HG02938 (cell line): Measurements from ENCODE around the gene TEX19.

Experiments
- ATAC-seq: cut with Tn5 transposase; IDR thresholded peaks from one replicate; pipeline ENCODE4 v1.9.1; 2021; ENCODE audit warnings: mild to moderate bottlenecking, moderate library complexity; ENCODE audit not compliant: unreplicated experiment

The TEX19 gene

GRCh38 chr17:82358465-82359350, at the start of gene TEX19:
TSS of gene TEX19 (plus strand) at chr17:82359247. CDS start at chr17:82362151, 2,904 bp downstream.
- no peak for ATAC-seq

- ATAC-seq = no peak
Measured at GRCh38 chr17:82309656-82310570, 49.1 kb upstream of the TEX19 start.

GRCh38 chr17:82310877-82311276, 48.2 kb upstream of the TEX19 start:
- no peak for ATAC-seq

- no peak for ATAC-seq
Measured at GRCh38 chr17:82311971-82312370, 47.1 kb upstream of the TEX19 start.

- ATAC-seq = no peak
Measured at GRCh38 chr17:82313195-82314011, 45.6 kb upstream of the TEX19 start.

GRCh38 chr17:82314012-82314726, 44.9 kb upstream of the TEX19 start:
- no peak for ATAC-seq

GRCh38 chr17:82314727-82315605, 44.1 kb upstream of the TEX19 start:
- no peak for ATAC-seq

- no peak for ATAC-seq
Measured at GRCh38 chr17:82315703-82316358, 43.2 kb upstream of the TEX19 start.

GRCh38 chr17:82316651-82317393, 42.2 kb upstream of the TEX19 start:
- ATAC-seq = no peak

- no peak for ATAC-seq
Measured at GRCh38 chr17:82317394-82318168, 41.5 kb upstream of the TEX19 start, which contains the start of gene CD7. TSS of gene CD7 (minus strand) at chr17:82317608. CDS start at chr17:82317495, 113 bp downstream.

GRCh38 chr17:82318169-82318498, 40.9 kb upstream of the TEX19 start:
- ATAC-seq = no peak

GRCh38 chr17:82318772-82319606, 40.1 kb upstream of the TEX19 start:
- no peak for ATAC-seq

GRCh38 chr17:82319619-82320062, 39.4 kb upstream of the TEX19 start:
- no peak for ATAC-seq

- no peak for ATAC-seq
Measured at GRCh38 chr17:82320140-82320840, 38.8 kb upstream of the TEX19 start.
